Measurements from ENCODE around the gene CXXC5. TPM values are rescaled to one million over a fixed set of nuclear protein-coding genes. Genes with fewer than 3 reads are reported as not detected.

CXXC5 gene
- total RNA-seq, 2 experiments from 2014 or later, result 26.7 to 113 TPM

DNA sequence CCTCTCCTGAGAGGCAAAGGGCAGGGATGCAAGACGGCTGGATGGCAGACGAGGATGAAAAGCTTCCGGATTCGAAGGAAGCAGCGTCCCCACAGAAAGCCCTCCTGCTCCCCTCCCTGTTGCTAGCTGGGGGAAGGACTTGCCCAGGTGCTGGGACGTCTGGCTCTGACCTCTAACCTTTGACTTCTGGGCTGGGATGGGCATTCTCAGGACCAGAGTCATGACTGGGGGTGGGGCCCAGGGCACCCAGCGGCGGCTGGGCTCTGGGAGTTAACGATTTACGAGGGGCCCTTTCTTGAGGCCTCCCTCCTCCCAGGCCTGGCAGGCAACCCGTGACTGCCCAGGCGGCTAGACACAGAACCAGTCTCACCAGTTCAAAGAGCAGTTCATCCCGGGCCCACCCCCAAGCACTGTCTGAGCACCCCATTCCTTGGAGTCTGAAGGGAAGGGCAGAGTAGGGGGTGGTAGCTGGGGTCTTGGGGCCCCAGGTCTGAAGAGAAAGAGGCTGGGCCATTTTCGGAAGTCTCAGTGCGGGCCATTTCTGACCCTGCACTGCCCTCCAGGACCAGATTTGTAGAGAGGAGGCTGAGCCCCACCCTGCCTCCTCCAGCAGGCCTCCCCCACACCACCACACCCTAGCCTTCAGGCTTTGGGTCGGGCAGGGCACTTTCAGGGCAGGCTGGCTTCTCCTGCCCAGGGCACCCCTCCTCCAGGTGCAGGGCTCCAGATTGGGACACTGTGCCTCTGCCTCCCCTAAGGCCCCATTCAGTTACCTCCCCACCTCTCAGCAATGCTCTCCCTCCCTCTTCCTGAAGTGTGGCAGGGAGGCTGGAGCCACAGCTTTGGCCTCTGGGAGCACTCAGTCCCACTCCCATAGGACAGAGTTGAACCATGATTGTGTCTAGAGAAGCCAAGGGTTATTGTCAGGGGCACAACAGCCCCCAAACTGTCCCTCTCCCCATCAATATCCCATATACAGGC lies 5.0 kb upstream of the CXXC5 start:
- Histone ChIP-seq H3K9me2 (ENCODE audit: insufficient read depth, low read length) (no peaks in the 10 kb centered on the region), H3K36me3 (ENCODE audit: insufficient read depth, low read length) (no peaks in the 10 kb centered on the region), H3K4me2 (ENCODE audit: low read length) (no peak overlapping the region), H3K9me3 (ENCODE audit: low read length) (no peaks in the 10 kb centered on the region), H4K20me1 (ENCODE audit: insufficient read depth, low read length) (no peaks in the 10 kb centered on the region), H3K4me3 (ENCODE audit: low read depth, low read length, poor library complexity, severe bottlenecking) (no peak overlapping the region), H3K79me2 (ENCODE audit: insufficient read depth, low read depth, low read length) (no peaks in the 10 kb centered on the region), H3K27ac (ENCODE audit: low read depth, low read length, poor library complexity, severe bottlenecking) (no peak overlapping the region), H2AFZ (ENCODE audit: low read length) (no peak overlapping the region), H3K4me1 (ENCODE audit: insufficient read depth, low read length, poor library complexity, severe bottlenecking) (peaks cover 44% of the 10 kb centered on the region)
- ChIA-PET POLR2A (no interaction called here), CTCF (ENCODE audit: unreplicated experiment) (no interaction called here)
- BruUV-seq (replicated peaks), result no TSS peak
- DNase-seq (ENCODE audit: low spot score), result no peak
- no peak for TF ChIP-seq EZH2phosphoT487 (IDR thresholded peaks at IDR 0.05; ENCODE audit: borderline replicate concordance, low read depth, low read length)
- TF ChIP-seq, protein P1, sequence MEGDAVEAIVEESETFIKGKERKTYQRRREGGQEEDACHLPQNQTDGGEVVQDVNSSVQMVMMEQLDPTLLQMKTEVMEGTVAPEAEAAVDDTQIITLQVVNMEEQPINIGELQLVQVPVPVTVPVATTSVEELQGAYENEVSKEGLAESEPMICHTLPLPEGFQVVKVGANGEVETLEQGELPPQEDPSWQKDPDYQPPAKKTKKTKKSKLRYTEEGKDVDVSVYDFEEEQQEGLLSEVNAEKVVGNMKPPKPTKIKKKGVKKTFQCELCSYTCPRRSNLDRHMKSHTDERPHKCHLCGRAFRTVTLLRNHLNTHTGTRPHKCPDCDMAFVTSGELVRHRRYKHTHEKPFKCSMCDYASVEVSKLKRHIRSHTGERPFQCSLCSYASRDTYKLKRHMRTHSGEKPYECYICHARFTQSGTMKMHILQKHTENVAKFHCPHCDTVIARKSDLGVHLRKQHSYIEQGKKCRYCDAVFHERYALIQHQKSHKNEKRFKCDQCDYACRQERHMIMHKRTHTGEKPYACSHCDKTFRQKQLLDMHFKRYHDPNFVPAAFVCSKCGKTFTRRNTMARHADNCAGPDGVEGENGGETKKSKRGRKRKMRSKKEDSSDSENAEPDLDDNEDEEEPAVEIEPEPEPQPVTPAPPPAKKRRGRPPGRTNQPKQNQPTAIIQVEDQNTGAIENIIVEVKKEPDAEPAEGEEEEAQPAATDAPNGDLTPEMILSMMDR (conservative IDR thresholded peaks at IDR 0.05; ENCODE audit: low read length), result no peak
- intact Hi-C loops (cut with micrococcal nuclease; ENCODE audit: unreplicated experiment), result no loop called here

DNA sequence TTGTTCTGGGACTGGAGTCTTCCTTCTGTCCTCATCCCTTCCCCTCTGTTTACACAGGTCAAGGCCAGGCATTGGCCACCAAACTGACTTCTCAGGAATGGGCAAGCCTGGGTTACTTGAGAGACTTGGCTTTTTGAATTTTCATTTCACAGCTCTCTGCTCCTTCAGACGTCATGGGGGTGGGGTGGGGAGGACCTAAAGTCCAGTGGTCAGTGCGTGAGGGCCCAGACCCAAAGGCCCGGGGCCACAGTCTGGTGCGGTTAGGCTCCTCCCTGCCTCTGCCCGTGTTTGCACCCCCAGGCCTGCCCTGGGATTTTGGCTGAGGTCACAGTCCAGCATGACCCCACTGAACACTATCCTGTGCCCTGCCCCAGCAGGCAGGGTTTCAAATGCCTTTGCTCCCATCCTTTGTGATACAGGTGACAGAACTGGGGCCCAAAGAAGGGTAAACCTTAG lies 4.1 kb upstream of the CXXC5 start:
- H3K9me3 ChIP-seq (ENCODE audit: low read length), result no peaks in the 10 kb centered on the region
- TF ChIP-seq EZH2phosphoT487 (IDR thresholded peaks at IDR 0.05; ENCODE audit: borderline replicate concordance, low read depth, low read length), result no peak
- TF ChIP-seq, protein P1 (conservative IDR thresholded peaks at IDR 0.05; ENCODE audit: low read length), result no peak
- no peak overlapping the region for H3K4me2 ChIP-seq (ENCODE audit: low read length)
- ChIA-PET CTCF (ENCODE audit: unreplicated experiment) (no interaction called here), POLR2A (no interaction called here)
- no peaks in the 10 kb centered on the region for H3K36me3 ChIP-seq (ENCODE audit: insufficient read depth, low read length)
- intact Hi-C loops (cut with micrococcal nuclease; ENCODE audit: unreplicated experiment), result no loop called here
- peaks cover 4% of the 10 kb centered on the region; the same call in 1 of the 2 replicates for H3K79me2 ChIP-seq (ENCODE audit: insufficient read depth, low read depth, low read length)
- DNase-seq (ENCODE audit: low spot score), result no peak
- H2AFZ ChIP-seq (ENCODE audit: low read length), result no peak overlapping the region
- H3K27ac ChIP-seq (ENCODE audit: low read depth, low read length, poor library complexity, severe bottlenecking), result no peak overlapping the region
- peaks cover 35% of the 10 kb centered on the region for H3K4me1 ChIP-seq (ENCODE audit: insufficient read depth, low read length, poor library complexity, severe bottlenecking)
- no peak overlapping the region for H3K4me3 ChIP-seq (ENCODE audit: low read depth, low read length, poor library complexity, severe bottlenecking)
- no peaks in the 10 kb centered on the region for H4K20me1 ChIP-seq (ENCODE audit: insufficient read depth, low read length)
- no TSS peak for BruUV-seq (replicated peaks)
- no peaks in the 10 kb centered on the region for H3K9me2 ChIP-seq (ENCODE audit: insufficient read depth, low read length)
